ENCODE results near the gene DCAF5.
A peak's percentile ranks its signal among the peaks of the same experiment; 100 is the strongest.
"Not testable (repeated sequence)": the region's sequence is repeated elsewhere in the genome, so short reads cannot be mapped to it uniquely, and the experiment has no call there.

DCAF5 gene

GRCh38 chr14:69043596-69044260 is 109.2 kb downstream of the DCAF5 start:
- DNase-seq (ENCODE audit: low read depth, low spot score) = no peak

DNA sequence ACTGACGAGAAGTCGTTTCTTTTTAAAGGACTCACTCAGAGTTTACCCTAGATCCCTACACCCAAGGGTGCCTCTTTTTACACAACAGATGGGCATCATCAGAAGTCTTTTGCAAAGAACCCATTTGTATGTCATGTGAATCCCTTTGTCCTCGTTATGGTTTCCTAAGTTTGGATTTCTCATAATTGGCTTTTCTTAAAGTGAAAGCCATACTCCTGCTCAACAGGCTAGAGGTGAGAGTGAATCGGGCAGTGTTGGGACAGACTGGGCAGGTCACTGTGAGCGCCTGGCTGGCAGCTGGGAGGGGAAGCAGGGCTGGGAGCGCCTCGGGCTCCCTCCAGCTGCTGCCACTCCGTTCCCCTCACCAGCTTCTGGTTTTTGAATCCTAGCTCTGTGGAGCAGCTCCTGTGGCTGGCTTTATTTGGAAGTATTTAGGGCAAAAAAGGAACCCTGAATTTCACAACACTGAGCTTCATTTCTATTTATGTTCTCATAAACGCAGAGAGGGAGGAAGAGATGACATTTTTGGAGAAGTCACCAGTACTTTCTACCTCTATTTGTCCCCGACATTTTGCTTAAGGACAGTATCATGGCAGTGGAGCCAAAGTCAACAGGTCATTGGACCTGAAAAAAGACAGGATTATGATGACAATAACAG is 110.0 kb downstream of the DCAF5 start:
- DNase-seq (ENCODE audit: low read depth, low spot score) = peak; percentile 70

GRCh38 chr14:69042299-69042698 is 110.6 kb downstream of the DCAF5 start:
- DNase-seq (ENCODE audit: low read depth, low spot score) = no peak

GRCh38 chr14:69041783-69042182 is 111.1 kb downstream of the DCAF5 start:
- no peak for DNase-seq (ENCODE audit: low read depth, low spot score)

GRCh38 chr14:69040353-69040752 is 112.6 kb downstream of the DCAF5 start:
- DNase-seq (ENCODE audit: low read depth, low spot score) = no peak

- no peak for DNase-seq (ENCODE audit: low read depth, low spot score)
Measured at GRCh38 chr14:69039288-69039628, 113.7 kb downstream of the DCAF5 start.

GRCh38 chr14:69038455-69039287 is 114.2 kb downstream of the DCAF5 start:
- peak; percentile 63 for DNase-seq (ENCODE audit: low read depth, low spot score)

DNA sequence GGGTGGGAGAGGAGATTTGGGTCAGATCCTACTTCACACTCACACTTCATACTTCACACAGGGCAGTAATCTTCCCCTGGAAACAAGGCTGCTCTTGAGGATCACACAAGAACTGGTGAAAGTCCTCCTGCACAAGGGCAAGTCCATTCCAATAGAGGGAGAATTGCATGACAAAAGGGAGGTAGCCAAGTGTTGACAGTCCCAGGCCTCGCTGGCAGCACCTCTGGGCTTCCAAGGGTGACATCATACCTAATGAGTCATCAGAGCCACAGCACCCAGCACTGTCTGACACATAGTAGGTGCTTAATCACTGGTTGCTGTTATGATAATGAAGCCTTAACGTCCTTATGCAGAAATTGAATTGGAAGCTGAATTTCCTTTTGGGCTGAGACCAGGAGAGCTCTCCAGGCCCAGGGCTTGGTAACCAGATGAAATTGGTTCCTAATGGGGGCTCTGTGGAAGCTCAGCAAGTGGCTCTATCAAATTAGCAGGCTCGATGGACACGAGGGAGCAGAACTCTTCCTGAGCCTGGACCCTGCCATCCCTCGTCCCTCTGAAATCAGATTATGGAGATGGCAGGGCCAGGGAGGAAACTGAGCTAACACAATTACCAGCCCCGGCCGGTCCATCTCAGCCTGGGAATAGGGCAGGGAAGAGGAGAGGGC is 115.0 kb downstream of the DCAF5 start:
- DNase-seq (ENCODE audit: low read depth, low spot score) = peak; percentile 83

DNA sequence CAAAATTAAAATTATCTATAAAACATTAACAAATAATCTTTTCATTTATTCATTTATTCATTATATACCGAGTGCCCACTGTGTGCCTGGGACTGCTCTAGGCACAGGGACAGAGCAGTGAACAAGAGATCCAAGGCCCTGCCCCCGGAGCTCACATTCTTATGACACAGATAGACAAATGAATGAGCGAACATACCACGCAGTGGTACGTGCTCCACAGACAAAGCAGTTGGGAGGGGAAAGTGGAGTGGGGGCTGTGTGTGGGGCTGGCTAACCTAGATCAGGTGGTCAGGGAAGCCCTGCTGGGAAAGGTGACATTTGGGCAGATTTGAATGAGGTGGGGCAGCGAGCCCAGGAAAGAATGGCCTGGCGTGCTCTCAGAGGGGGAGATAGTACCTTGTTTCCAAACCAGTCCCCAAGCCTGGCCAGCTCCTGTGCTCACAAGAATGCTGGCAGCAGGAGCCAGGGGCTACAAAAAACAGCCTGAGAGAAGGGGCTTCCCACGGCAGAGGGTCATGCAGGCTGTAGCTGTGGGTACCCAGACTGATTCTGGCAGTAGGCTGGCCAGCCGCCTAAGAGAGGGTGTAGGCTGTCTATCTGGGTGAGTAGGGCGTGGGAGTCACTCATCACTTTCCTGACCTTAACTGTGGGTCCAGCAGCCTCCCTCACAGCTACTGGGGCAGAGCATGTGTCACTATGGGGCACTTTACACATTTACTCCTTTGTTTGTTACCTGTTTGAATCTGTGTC is 116.0 kb downstream of the DCAF5 start:
- DNase-seq (ENCODE audit: low read depth, low spot score) = no peak

GRCh38 chr14:69034612-69035262 is 118.2 kb downstream of the DCAF5 start:
- DNase-seq (ENCODE audit: low read depth, low spot score) = no peak

GRCh38 chr14:69027242-69027913 is 125.5 kb downstream of the DCAF5 start:
- no peak for DNase-seq (ENCODE audit: low read depth, low spot score)

GRCh38 chr14:69023035-69023434 is 129.9 kb downstream of the DCAF5 start:
- no peak for DNase-seq (ENCODE audit: low read depth, low spot score)

GRCh38 chr14:69022093-69022492 is 130.8 kb downstream of the DCAF5 start:
- not testable (repeated sequence) for DNase-seq (ENCODE audit: low read depth, low spot score)

- no peak for DNase-seq (ENCODE audit: low read depth, low spot score)
Measured at GRCh38 chr14:69017706-69018105, 135.2 kb downstream of the DCAF5 start.

DNA sequence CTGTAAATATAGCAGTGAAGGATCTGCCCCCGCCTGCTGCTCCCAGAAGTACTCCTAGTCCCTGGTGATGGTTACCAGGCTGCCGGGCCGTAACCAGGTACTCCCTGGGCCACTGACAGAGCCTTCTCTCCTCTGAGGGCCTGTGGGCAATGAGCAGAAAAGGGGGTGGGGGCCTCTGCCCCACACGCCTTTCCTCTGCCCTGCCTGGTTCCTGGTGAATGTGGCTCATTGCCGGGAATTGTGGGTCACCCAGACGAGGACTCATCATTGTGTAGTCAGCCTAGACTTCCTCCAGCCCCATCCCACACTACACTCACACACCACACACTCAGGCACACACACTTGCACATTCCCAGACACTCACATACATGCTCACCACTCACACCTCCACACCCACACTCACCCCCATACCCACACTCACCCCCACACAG is 138.1 kb downstream of the DCAF5 start:
- no peak for DNase-seq (ENCODE audit: low read depth, low spot score)

DNA sequence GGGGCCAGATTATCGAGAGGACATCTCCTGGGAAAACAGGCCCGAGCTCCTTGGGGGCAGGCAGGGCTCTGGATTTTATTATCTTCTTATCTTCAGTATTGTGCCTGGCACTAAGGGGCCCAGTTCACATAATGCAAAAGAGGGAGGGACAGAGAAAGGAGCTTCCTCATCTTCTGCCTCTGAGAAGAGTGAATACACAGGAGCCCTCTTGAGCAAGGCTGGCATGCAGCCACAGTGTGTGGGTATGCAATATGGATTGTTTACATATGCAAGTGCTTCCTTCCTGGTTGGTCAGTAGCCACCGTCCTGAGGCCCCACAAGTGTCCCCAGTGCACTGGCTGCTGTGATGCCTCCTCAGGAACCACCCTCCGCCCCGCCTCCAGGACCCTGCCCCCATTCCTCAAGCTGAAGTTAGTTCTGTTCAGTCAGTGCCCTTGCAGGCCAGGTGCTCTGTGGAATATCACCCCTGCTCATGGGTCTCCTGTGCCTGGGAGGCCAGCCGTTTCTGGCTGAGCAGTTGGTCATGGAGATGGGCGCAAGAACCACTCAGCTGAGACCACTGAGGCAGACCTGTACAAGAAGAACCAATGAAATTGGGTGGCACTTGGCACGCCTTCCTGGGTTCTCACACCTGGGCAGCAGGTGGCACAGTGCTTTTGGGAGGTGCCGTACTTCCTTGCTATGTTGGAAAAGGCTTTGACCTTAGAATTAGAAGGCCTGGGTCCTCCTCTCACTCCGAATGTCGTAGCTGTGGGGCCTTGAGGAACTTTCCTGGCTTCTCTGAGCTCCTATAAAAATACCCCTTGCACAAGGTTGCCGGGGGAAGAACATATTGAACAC is 138.8 kb downstream of the DCAF5 start:
- DNase-seq (ENCODE audit: low read depth, low spot score) = peak; percentile 52

DNA sequence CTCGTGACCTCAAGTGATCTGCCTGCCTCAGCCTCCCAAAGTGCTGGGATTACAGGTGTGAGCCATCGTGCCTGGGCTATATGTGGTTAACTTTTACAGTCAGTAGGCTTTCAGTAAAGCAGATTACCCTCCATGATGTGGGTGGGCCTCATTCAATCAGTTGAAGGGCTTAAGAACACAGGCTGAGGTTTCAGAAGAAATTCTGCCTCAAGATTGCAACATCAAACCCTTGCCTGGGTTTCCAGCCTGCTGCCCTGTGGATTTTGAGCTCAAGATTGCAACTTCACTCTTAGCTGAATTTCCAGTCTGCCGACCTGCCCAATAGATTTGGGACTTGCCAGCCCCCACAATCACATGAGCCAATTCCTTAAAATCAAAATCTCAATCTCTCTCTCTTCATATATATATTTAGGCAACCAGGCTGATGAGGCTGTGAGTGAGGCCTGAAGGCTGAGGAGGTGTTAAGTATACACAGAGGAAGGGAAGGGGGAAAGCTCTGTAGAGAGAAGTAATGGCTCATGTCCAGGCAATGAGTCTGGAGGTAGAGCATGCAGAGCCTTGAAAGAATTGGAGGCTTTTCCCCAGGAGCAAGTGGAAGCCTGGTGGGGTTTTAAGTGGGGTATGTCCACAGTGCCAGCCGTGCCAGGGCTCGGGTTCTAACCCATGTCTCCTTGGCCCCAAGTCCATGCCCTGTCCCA is 140.5 kb downstream of the DCAF5 start:
- DNase-seq (ENCODE audit: low read depth, low spot score) = no peak

GRCh38 chr14:69010648-69011047 is 142.3 kb downstream of the DCAF5 start:
- DNase-seq (ENCODE audit: low read depth, low spot score) = no peak

DNA sequence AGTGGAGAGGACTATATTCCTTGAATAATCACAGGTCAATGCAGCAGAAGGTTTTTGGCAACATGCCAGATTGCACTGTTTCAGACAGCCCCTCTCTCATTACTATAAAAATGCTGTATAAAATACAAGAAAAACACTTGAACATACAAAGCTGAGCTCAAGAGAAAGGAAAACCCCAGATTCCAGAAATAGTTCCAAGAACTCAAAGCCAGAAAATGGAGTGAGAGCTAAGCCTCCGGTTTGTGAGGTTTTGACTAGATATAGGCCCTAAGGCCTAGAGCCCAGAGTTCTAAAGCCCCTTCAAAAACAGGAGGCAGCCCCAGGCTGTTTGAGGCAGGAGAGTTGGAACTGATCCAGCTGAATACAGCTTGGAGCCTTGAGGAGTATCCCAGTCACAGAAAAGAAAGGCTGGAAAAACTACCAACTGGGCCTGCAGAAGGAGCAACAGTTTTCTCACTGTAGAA is 144.5 kb downstream of the DCAF5 start:
- DNase-seq (ENCODE audit: low read depth, low spot score) = no peak
